ENCODE results near the gene UBE2N. TPM values are rescaled to one million over a fixed set of nuclear protein-coding genes. Genes with fewer than 3 reads are reported as not detected.

Gene UBE2N
- total and polyA plus RNA-seq, 2 donors (not counting 1 experiment from before 2014, with no cell fraction given): 56.3 to 83.8 TPM

GRCh38 chr12:93442411-93443340 is 929 bp upstream of the UBE2N start:
- no peak for DNase-seq
- H3K9me3 Mint-ChIP-seq (ENCODE audit: insufficient read depth): no peaks in the 10 kb centered on the region
- H3K27me3 Mint-ChIP-seq: no peaks in the 10 kb centered on the region
- H3K9me3 ChIP-seq (ENCODE audit: control extremely low read depth in 1 of 3, control insufficient read depth in 2 of 3, insufficient read depth in 1 of 3, low read length in 2 of 3): no peaks in the 10 kb centered on the region
- no peaks in the 10 kb centered on the region for H3K27me3 ChIP-seq (replicated peaks in 1 of 4; ENCODE audit: control extremely low read depth in 1 of 4, control insufficient read depth in 3 of 4, insufficient read depth in 4 of 4, low read length in 3 of 4)
- peaks cover 42% of the 10 kb centered on the region for H3K4me1 Mint-ChIP-seq
- H3K79me2 ChIP-seq (ENCODE audit: control insufficient read depth, insufficient read depth, low read length): peaks cover 40% of the 10 kb centered on the region
- WGBS (ENCODE audit: insufficient coverage): 8% methylated on average over 14 of the region's 19 CpGs
- H4K20me1 ChIP-seq (ENCODE audit: control insufficient read depth, insufficient read depth, low read length, poor library complexity, severe bottlenecking): peaks cover 12% of the 10 kb centered on the region
- H3K4me3 Mint-ChIP-seq: peak overlapping the region; percentile 94
- no peaks in the 10 kb centered on the region for H3K36me3 ChIP-seq (replicated peaks in 1 of 2; ENCODE audit: control extremely low read depth in 1 of 2, control insufficient read depth in 1 of 2, extremely low read depth in 1 of 2, insufficient read depth in 2 of 2, low read length in 1 of 2)
- CTCF ChIA-PET: interaction anchor here (0.7 to 2.4 kb wide), 6 partner anchors 23 to 659 kb away, joined by 3 to 9 read pairs (median 3); no protein-coding TSS in a partner anchor
- intact Hi-C loops (cut with micrococcal nuclease): loop anchor here (1.0 to 5.0 kb wide), 6 partner anchors 25 to 1015 kb away; partner anchors contain the start of genes CEP83, EEA1, MRPL42 and NUDT4
- H3K4me2 ChIP-seq (replicated peaks; ENCODE audit: low read depth, low read length, poor library complexity, severe bottlenecking): peak overlapping the region; percentile 86
- H2AFZ ChIP-seq (ENCODE audit: insufficient read depth, low read depth, low read length, poor library complexity, severe bottlenecking): peak overlapping the region; percentile 90
- H3K27ac ChIP-seq (ENCODE audit: low read length in 2 of 2): peak overlapping the region; percentile 88 to 97
- peak overlapping the region; percentile 96 for H3K9ac ChIP-seq (ENCODE audit: low read length)
- H3K27ac Mint-ChIP-seq: peak overlapping the region; percentile 96
- peaks cover 33 to 37% of the 10 kb centered on the region in 2 donors for H3K4me1 ChIP-seq (ENCODE audit: control insufficient read depth in 2 of 2, insufficient read depth in 2 of 2, low read length in 2 of 2)
- H3K4me3 ChIP-seq (ENCODE audit: control extremely low read depth in 1 of 5, extremely low read depth in 1 of 5, insufficient read depth in 1 of 5, low read depth in 2 of 5, low read length in 4 of 5): peak overlapping the region; percentile 65 to 92 (median 84)
- no peak for TF ChIP-seq CTCF (IDR thresholded peaks at IDR 0.05)
- no peak for ATAC-seq (ENCODE audit: low read depth)
- POLR2A ChIA-PET: interaction anchor here (0.9 to 2.3 kb wide), 4 partner anchors 16 to 455 kb away, joined by 3 to 7 read pairs (median 4); partner anchors contain the start of gene MRPL42
